ENCODE data around the gene NCAPG2. TPM values are rescaled to one million over a fixed set of nuclear protein-coding genes. Genes with fewer than 3 reads are reported as not detected.

NCAPG2 gene
- total RNA-seq, 1 experiment from 2014 or later, result 99.5 TPM

DNA sequence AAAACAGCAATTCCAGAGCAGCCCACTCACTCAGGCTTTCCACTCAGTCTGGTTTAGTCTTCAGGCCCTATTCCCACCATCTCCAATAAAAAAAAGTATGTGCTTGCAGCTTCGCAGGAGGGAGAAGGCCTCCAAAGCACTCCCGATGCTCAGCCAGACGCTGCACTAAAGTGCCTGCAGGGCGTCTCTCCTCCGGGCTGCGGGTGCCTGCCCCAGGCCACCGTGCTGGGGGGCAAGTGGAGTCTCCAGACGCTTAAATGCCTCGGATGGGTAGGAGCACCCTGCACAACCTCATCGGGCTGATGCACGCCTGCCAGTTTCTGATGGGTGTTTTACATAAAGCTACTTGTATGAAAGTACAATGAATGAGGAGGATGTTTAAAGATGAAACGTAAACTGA, 31.3 kb upstream of the NCAPG2 start:
- intact Hi-C loops (cut with micrococcal nuclease; ENCODE audit: unreplicated experiment), result no loop called here
- Histone ChIP-seq H3F3A (ENCODE audit: insufficient read depth, low read depth) (peaks cover 65% of the 10 kb centered on the region), H3K9me3 (ENCODE audit: insufficient read depth, low read depth) (no peaks in the 10 kb centered on the region), H3K9me2 (ENCODE audit: insufficient read depth) (no peaks in the 10 kb centered on the region), H3K36me3 (ENCODE audit: low read depth) (peaks cover 53% of the 10 kb centered on the region), H4K20me1 (ENCODE audit: insufficient read depth) (no peaks in the 10 kb centered on the region), H3K4me1 (replicated peaks; ENCODE audit: insufficient read depth) (peaks cover 23% of the 10 kb centered on the region), H3K4me3 (no peak overlapping the region), H2AFZ (no peak overlapping the region), H3K79me2 (ENCODE audit: low read depth) (peaks cover 5% of the 10 kb centered on the region; the same call in 1 of the 2 replicates), H3K27ac (no peak overlapping the region), H3K27me3 (ENCODE audit: insufficient read depth, low read depth) (no peaks in the 10 kb centered on the region), H3K4me2 (no peak overlapping the region)
- TF ChIP-seq EZH2 (IDR thresholded peaks at IDR 0.05; ENCODE audit: low read depth), result no peak
- TF ChIP-seq, protein P1, sequence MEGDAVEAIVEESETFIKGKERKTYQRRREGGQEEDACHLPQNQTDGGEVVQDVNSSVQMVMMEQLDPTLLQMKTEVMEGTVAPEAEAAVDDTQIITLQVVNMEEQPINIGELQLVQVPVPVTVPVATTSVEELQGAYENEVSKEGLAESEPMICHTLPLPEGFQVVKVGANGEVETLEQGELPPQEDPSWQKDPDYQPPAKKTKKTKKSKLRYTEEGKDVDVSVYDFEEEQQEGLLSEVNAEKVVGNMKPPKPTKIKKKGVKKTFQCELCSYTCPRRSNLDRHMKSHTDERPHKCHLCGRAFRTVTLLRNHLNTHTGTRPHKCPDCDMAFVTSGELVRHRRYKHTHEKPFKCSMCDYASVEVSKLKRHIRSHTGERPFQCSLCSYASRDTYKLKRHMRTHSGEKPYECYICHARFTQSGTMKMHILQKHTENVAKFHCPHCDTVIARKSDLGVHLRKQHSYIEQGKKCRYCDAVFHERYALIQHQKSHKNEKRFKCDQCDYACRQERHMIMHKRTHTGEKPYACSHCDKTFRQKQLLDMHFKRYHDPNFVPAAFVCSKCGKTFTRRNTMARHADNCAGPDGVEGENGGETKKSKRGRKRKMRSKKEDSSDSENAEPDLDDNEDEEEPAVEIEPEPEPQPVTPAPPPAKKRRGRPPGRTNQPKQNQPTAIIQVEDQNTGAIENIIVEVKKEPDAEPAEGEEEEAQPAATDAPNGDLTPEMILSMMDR (conservative IDR thresholded peaks at IDR 0.05), result no peak
- POLR2A ChIA-PET (ENCODE audit: unreplicated experiment), result no interaction called here
- DNase-seq, result no peak
- no TSS peak for BruUV-seq (replicated peaks)
- CTCF ChIA-PET, result no interaction called here

DNA sequence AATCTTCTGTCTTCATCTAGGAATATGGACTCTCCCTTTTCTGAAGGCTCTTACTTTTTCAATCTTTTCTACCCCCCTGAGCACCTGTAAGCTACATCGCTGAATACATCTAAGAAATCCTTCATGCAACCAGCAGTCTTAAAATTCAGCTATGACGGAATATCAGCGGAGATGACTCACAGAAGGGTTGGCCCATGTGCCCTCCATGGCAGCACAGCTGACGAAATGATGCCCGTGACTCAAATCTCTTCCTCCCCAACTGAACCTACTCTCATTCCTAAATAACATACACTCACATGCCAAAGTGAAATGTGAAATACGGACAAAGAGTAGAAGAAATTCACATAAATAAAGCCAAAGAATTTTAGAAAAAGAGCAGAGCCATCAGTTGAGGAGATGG, 30.3 kb upstream of the NCAPG2 start:
- BruUV-seq (replicated peaks), result no TSS peak
- peaks cover 58% of the 10 kb centered on the region for H3F3A ChIP-seq (ENCODE audit: insufficient read depth, low read depth)
- peaks cover 13% of the 10 kb centered on the region for H3K4me1 ChIP-seq (replicated peaks; ENCODE audit: insufficient read depth)
- peaks cover 5% of the 10 kb centered on the region; the same call in 1 of the 2 replicates for H3K79me2 ChIP-seq (ENCODE audit: low read depth)
- TF ChIP-seq, protein P1 (conservative IDR thresholded peaks at IDR 0.05), result no peak
- no peak for TF ChIP-seq EZH2 (IDR thresholded peaks at IDR 0.05; ENCODE audit: low read depth)
- H3K27me3 ChIP-seq (ENCODE audit: insufficient read depth, low read depth), result no peaks in the 10 kb centered on the region
- no peak overlapping the region for H3K27ac ChIP-seq
- DNase-seq, result no peak
- no peaks in the 10 kb centered on the region for H3K9me3 ChIP-seq (ENCODE audit: insufficient read depth, low read depth)
- CTCF ChIA-PET, result no interaction called here
- peaks cover 53% of the 10 kb centered on the region for H3K36me3 ChIP-seq (ENCODE audit: low read depth)
- H3K4me3 ChIP-seq, result no peak overlapping the region
- H4K20me1 ChIP-seq (ENCODE audit: insufficient read depth), result no peaks in the 10 kb centered on the region
- H3K4me2 ChIP-seq, result no peak overlapping the region
- H2AFZ ChIP-seq, result no peak overlapping the region
- intact Hi-C loops (cut with micrococcal nuclease; ENCODE audit: unreplicated experiment), result no loop called here
- POLR2A ChIA-PET (ENCODE audit: unreplicated experiment), result interaction anchor here (0.7 kb wide), 1 partner anchor 9 kb away, joined by 3 read pairs; no protein-coding TSS in a partner anchor
- no peaks in the 10 kb centered on the region for H3K9me2 ChIP-seq (ENCODE audit: insufficient read depth)

DNA sequence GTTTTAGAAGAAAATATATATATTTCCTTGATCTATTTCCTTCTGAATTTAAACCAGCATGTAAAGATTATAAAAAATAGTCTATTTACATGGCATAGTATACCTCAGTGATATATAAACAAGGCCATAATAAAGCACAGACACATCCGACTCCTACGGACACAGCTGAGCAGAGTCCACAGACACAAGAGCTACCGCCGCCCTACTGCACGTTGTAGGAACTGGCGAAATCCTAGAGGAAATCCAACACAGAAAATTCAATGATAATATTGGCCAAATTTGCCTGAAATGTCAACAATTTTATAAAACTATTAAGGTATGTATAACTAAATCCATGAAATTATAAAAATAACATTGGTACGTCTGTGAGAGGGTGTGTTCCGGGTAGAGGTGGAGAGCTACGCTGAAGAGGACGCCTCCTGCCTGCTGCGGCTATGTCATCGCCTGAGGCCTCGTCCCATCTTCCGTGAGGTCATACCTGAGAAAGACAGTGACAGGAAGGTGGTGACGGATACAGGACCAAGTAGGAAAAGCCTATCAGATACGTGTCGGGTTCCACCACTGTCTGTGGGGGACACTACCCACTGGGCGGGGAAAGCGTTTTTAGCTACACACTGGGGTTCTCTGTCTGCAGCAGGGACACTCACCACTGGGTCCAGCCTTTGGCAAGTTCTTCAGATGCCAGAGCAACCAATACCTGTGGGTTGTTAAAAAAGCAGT, 29.3 kb upstream of the NCAPG2 start:
- Histone ChIP-seq H3K9me2 (ENCODE audit: insufficient read depth) (no peaks in the 10 kb centered on the region), H4K20me1 (ENCODE audit: insufficient read depth) (no peaks in the 10 kb centered on the region), H3K9me3 (ENCODE audit: insufficient read depth, low read depth) (no peaks in the 10 kb centered on the region), H3K4me3 (no peak overlapping the region), H3K79me2 (ENCODE audit: low read depth) (peaks cover 4% of the 10 kb centered on the region; the same call in 1 of the 2 replicates), H3K4me1 (replicated peaks; ENCODE audit: insufficient read depth) (peaks cover 3% of the 10 kb centered on the region), H3F3A (ENCODE audit: insufficient read depth, low read depth) (peaks cover 49% of the 10 kb centered on the region), H3K36me3 (ENCODE audit: low read depth) (peaks cover 48% of the 10 kb centered on the region), H3K4me2 (no peak overlapping the region), H2AFZ (no peak overlapping the region), H3K27ac (no peak overlapping the region), H3K27me3 (ENCODE audit: insufficient read depth, low read depth) (no peaks in the 10 kb centered on the region)
- intact Hi-C loops (cut with micrococcal nuclease; ENCODE audit: unreplicated experiment), result no loop called here
- DNase-seq, result no peak
- POLR2A ChIA-PET (ENCODE audit: unreplicated experiment), result no interaction called here
- BruUV-seq (replicated peaks), result no TSS peak
- CTCF ChIA-PET, result no interaction called here
- TF ChIP-seq, protein P1 (conservative IDR thresholded peaks at IDR 0.05), result no peak; the same call in 1 of the 2 replicates
- TF ChIP-seq EZH2 (IDR thresholded peaks at IDR 0.05; ENCODE audit: low read depth), result no peak
